IPS-18a (cell line): ENCODE data around the gene ATP7B.
"Not testable (repeated sequence)": the region's sequence is repeated elsewhere in the genome, so short reads cannot be mapped to it uniquely, and the experiment has no call there.

Experiments
- H3K27ac ChIP-seq: one replicate; pipeline ENCODE4 v1.5.1; 2013; ENCODE audit warnings: low read length
- H3K27me3 ChIP-seq: one replicate; pipeline ENCODE4 v1.6.1; 2013; ENCODE audit warnings: mild to moderate bottlenecking, low read length; ENCODE audit not compliant: control insufficient read depth, insufficient read depth
- H3K36me3 ChIP-seq: one replicate; pipeline ENCODE4 v1.6.1; 2013; ENCODE audit warnings: low read depth, low read length; ENCODE audit not compliant: control insufficient read depth
- H3K4me1 ChIP-seq: one replicate; pipeline ENCODE4 v1.6.1; 2013; ENCODE audit warnings: low read depth, low read length; ENCODE audit not compliant: control insufficient read depth
- H3K4me3 ChIP-seq: one replicate; pipeline ENCODE4 v1.5.1; 2013; ENCODE audit warnings: low read length
- H3K9ac ChIP-seq: one replicate; pipeline ENCODE4 v1.6.1; 2013; ENCODE audit warnings: mild to moderate bottlenecking, low read length, moderate library complexity
- H3K9me3 ChIP-seq: one replicate; pipeline ENCODE4 v1.6.1; 2013; ENCODE audit warnings: low read depth, low read length; ENCODE audit not compliant: control insufficient read depth

ATP7B gene

GRCh38 chr13:51993713-51994112 is 17.5 kb downstream of the ATP7B start:
- Histone ChIP-seq H3K4me3 (no peak overlapping the region), H3K36me3 (no peaks in the 10 kb centered on the region), H3K9me3 (no peaks in the 10 kb centered on the region), H3K9ac (no peak overlapping the region), H3K27me3 (no peaks in the 10 kb centered on the region), H3K4me1 (peaks cover 10% of the 10 kb centered on the region), H3K27ac (no peak overlapping the region)

- Histone ChIP-seq H3K27ac (no peak overlapping the region), H3K9me3 (no peaks in the 10 kb centered on the region), H3K36me3 (no peaks in the 10 kb centered on the region), H3K4me1 (no peaks in the 10 kb centered on the region), H3K4me3 (no peak overlapping the region), H3K9ac (no peak overlapping the region), H3K27me3 (no peaks in the 10 kb centered on the region)
These were observed 22.1 kb downstream of the ATP7B start for GRCh38 chr13:51988988-51989618.

- H3K27me3 ChIP-seq, H3K9ac ChIP-seq, H3K27ac ChIP-seq, H3K4me3 ChIP-seq, H3K4me1 ChIP-seq, H3K9me3 ChIP-seq, H3K36me3 ChIP-seq: not testable (repeated sequence)
These were observed 26.3 kb downstream of the ATP7B start for GRCh38 chr13:51984904-51985303.

- H3K27me3 ChIP-seq, H3K4me1 ChIP-seq, H3K9me3 ChIP-seq, H3K9ac ChIP-seq, H3K36me3 ChIP-seq, H3K4me3 ChIP-seq, H3K27ac ChIP-seq: not testable (repeated sequence)
These were observed 28.0 kb downstream of the ATP7B start for GRCh38 chr13:51983292-51983691.

GRCh38 chr13:51981355-51981754 is 29.9 kb downstream of the ATP7B start:
- peaks cover 5% of the 10 kb centered on the region for H3K4me1 ChIP-seq
- H3K27ac ChIP-seq, result no peak overlapping the region
- H3K27me3 ChIP-seq, result no peaks in the 10 kb centered on the region
- no peak overlapping the region for H3K4me3 ChIP-seq
- no peaks in the 10 kb centered on the region for H3K36me3 ChIP-seq
- no peaks in the 10 kb centered on the region for H3K9me3 ChIP-seq
- H3K9ac ChIP-seq, result no peak overlapping the region

- Histone ChIP-seq H3K9me3 (no peaks in the 10 kb centered on the region), H3K27ac (no peak overlapping the region), H3K9ac (no peak overlapping the region), H3K4me1 (peaks cover 5% of the 10 kb centered on the region), H3K36me3 (no peaks in the 10 kb centered on the region), H3K27me3 (no peaks in the 10 kb centered on the region), H3K4me3 (no peak overlapping the region)
These were observed 30.3 kb downstream of the ATP7B start for GRCh38 chr13:51980908-51981307.

GRCh38 chr13:51978796-51979556 is 32.3 kb downstream of the ATP7B start:
- Histone ChIP-seq H3K4me3 (no peak overlapping the region), H3K4me1 (peaks cover 5% of the 10 kb centered on the region), H3K9ac (no peak overlapping the region), H3K36me3 (no peaks in the 10 kb centered on the region), H3K27ac (no peak overlapping the region), H3K9me3 (no peaks in the 10 kb centered on the region), H3K27me3 (no peaks in the 10 kb centered on the region)

- Histone ChIP-seq H3K36me3 (no peaks in the 10 kb centered on the region), H3K9me3 (no peaks in the 10 kb centered on the region), H3K27me3 (no peaks in the 10 kb centered on the region), H3K9ac (no peak overlapping the region), H3K27ac (no peak overlapping the region), H3K4me3 (no peak overlapping the region), H3K4me1 (peaks cover 5% of the 10 kb centered on the region)
These were observed 33.6 kb downstream of the ATP7B start for GRCh38 chr13:51977625-51978024.

GRCh38 chr13:51976890-51977289 is 34.4 kb downstream of the ATP7B start:
- peaks cover 5% of the 10 kb centered on the region for H3K4me1 ChIP-seq
- no peak overlapping the region for H3K9ac ChIP-seq
- H3K4me3 ChIP-seq, result no peak overlapping the region
- H3K27ac ChIP-seq, result no peak overlapping the region
- no peaks in the 10 kb centered on the region for H3K9me3 ChIP-seq
- no peaks in the 10 kb centered on the region for H3K27me3 ChIP-seq
- H3K36me3 ChIP-seq, result no peaks in the 10 kb centered on the region

- no peaks in the 10 kb centered on the region for H3K9me3 ChIP-seq
- H3K4me1 ChIP-seq, result peaks cover 3% of the 10 kb centered on the region
- H3K27ac ChIP-seq, result no peak overlapping the region
- H3K9ac ChIP-seq, result no peak overlapping the region
- no peak overlapping the region for H3K4me3 ChIP-seq
- no peaks in the 10 kb centered on the region for H3K27me3 ChIP-seq
- no peaks in the 10 kb centered on the region for H3K36me3 ChIP-seq
These were observed 34.8 kb downstream of the ATP7B start for GRCh38 chr13:51976423-51976822.

- H3K9ac ChIP-seq, result no peak overlapping the region
- H3K9me3 ChIP-seq, result no peaks in the 10 kb centered on the region
- no peaks in the 10 kb centered on the region for H3K27me3 ChIP-seq
- H3K4me3 ChIP-seq, result no peak overlapping the region
- no peaks in the 10 kb centered on the region for H3K4me1 ChIP-seq
- H3K36me3 ChIP-seq, result no peaks in the 10 kb centered on the region
- no peak overlapping the region for H3K27ac ChIP-seq
These were observed 36.8 kb downstream of the ATP7B start for GRCh38 chr13:51974482-51974881.
